Adipocyte (in vitro differentiated cells): ENCODE measurements around the gene SALL4.
"Not testable (repeated sequence)": the region's sequence is repeated elsewhere in the genome, so short reads cannot be mapped to it uniquely, and the experiment has no call there.

ENCODE experiments used
- DNase-seq: peaks from one replicate; pipeline ENCODE4 v3.0.0-alpha.2; 2015; ENCODE audit warnings: low read depth
- H3K27me3 ChIP-seq: replicated peaks from 2 replicates; pipeline ENCODE4 v1.7.0; 2013; ENCODE audit warnings: mild to moderate bottlenecking, low read length, moderate library complexity; ENCODE audit not compliant: control insufficient read depth, insufficient read depth
- H3K36me3 ChIP-seq: 2 replicates; pipeline ENCODE4 v1.7.0; 2013; ENCODE audit warnings: low read length, mild to moderate bottlenecking, moderate library complexity; ENCODE audit not compliant: control insufficient read depth, insufficient read depth, severe bottlenecking
- H3K4me1 ChIP-seq: 2 replicates; pipeline ENCODE4 v1.7.0; 2013; ENCODE audit warnings: mild to moderate bottlenecking, low read length, moderate library complexity; ENCODE audit not compliant: control insufficient read depth, insufficient read depth
- H3K4me3 ChIP-seq: 2 replicates; pipeline ENCODE4 v1.7.0; 2013; ENCODE audit warnings: mild to moderate bottlenecking, low read length, moderate library complexity
- H3K9ac ChIP-seq: 2 replicates; pipeline ENCODE4 v1.7.0; 2013; ENCODE audit warnings: mild to moderate bottlenecking, low read length, moderate library complexity
- H3K9me3 ChIP-seq: 2 replicates; pipeline ENCODE4 v1.7.0; 2013; ENCODE audit warnings: mild to moderate bottlenecking, low read length, moderate library complexity; ENCODE audit not compliant: control insufficient read depth

The SALL4 gene

DNA sequence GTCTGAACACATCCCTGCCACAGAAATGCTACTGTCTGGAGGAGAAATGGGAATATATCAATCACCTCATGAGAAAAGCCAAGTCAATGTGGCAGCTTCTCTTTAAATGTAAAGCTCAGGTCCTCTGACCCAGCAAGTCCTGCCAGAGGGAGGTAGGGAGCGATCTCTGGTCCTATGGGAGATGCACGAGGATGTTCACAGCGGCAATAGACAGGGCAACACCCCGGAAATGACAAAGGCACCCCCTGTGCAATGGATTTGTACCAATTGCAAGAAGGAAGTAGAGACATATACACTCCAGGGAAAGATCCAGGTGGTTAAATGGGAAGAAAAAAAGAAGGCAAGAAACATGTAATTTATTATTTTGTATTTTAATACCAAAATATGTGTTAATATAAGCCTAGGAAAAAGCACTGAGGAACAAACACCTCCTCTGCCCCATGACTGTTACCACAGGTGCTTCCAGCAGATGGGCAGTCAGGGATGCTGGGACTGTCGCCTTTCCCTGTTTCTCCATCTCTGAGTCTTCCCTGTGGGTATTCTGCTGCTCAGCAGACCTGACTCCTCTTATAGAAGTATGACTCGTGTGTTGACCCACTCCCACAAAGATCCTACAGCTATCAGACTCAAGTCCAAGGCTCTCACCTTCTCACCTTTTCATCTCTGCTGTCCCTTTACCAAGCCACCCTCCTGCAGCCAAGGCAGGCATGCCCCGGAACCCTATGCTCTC, 55.0 kb downstream of the SALL4 start:
- Histone ChIP-seq H3K9me3 (no peaks in the 10 kb centered on the region), H3K9ac (no peak overlapping the region), H3K27me3 (no peaks in the 10 kb centered on the region), H3K4me3 (no peak overlapping the region), H3K4me1 (peaks cover 55% of the 10 kb centered on the region), H3K36me3 (no peaks in the 10 kb centered on the region)
- no peak for DNase-seq

DNA sequence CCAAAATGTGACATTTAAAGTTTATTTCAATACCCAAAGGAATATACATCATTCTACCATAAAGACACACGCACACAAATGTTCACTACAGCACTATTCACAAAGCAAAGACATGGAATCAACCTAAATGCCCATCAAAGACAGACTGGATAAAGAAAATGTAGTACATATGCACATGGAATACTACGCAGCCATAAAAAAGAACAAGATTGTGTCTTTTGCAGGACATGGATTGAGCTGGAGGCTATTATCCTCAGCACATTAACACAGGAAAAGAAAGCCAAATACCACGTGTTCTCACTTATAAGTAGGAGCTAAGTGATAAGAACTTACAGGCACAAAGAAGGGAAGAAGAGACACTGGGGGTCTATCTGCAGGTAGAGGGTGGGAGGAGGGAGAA, 56.5 kb downstream of the SALL4 start:
- Histone ChIP-seq H3K9me3 (no peaks in the 10 kb centered on the region), H3K27me3 (no peaks in the 10 kb centered on the region), H3K4me1 (peaks cover 52% of the 10 kb centered on the region), H3K4me3 (no peak overlapping the region), H3K36me3 (no peaks in the 10 kb centered on the region), H3K9ac (no peak overlapping the region)
- DNase-seq, result no peak

DNA sequence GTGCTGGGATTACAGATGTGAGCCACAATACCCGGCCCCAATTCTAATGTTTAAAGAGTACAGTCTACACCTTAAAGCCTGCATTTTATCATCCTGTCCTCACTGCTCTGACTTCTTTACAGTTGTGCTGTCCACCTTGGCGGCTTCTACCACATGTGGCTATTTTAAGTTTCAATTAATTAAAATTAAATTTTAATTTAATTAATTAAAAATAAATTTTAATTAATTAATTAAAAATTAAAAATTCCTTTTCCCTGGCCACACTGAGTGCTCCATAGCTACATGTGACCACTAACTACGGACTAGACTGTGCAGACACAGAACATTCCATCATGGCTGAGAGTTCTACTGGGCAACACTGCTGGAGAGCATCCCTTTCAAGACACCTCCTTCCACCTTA, 61.5 kb downstream of the SALL4 start:
- H3K27me3 ChIP-seq, result no peaks in the 10 kb centered on the region
- DNase-seq, result no peak
- H3K9ac ChIP-seq, result no peak overlapping the region
- no peaks in the 10 kb centered on the region for H3K9me3 ChIP-seq
- peaks cover 36% of the 10 kb centered on the region for H3K4me1 ChIP-seq
- no peaks in the 10 kb centered on the region for H3K36me3 ChIP-seq
- no peak overlapping the region for H3K4me3 ChIP-seq

DNA sequence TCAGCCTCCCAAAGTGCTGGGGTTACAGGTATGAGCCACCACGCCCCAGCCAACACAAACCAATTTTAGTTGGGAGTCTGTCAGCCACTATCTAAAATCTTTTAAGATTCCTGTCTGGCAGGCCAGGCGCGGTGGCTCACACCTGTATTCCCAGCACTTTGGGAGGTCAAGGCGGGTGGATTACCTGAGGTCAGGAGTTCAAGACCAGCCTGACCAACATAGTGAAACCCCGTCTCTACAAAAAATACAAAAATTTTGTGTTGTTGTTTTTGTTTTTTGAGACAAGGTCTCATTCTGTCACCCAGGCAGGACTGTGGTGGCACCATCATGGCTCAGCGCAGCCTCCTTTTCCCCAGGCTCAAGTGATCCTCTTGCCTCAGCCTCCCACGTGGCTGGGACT, 62.0 kb downstream of the SALL4 start:
- H3K9me3 ChIP-seq, H3K27me3 ChIP-seq, H3K4me3 ChIP-seq, DNase-seq, H3K9ac ChIP-seq, H3K36me3 ChIP-seq: not testable (repeated sequence)
- H3K4me1 ChIP-seq, result peaks cover 42% of the 10 kb centered on the region

DNA sequence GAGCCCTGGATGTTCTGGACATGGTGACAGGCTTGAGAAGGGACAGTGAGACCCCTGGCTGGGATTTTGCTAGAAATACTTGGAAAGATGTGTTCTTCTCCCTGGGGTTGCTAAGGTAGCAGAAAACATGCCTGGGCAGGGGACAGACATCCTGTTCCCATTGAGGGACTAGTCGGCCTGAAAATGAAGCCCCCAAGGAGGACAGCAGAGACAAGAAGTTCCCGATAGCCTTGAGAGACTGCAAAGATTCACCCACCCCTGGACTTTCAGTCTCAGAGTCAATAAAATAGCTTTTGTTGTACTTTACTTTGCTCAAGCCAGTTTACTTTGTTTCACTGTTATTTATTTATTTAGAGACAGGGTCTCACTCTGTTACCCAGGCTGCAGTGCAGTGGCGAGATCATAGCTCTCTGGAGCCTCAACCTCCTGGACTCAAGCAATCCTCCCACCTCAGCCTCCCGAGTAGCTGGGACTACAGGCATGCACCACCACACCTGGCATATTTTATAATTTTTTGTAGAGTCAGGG, 62.5 kb downstream of the SALL4 start:
- Histone ChIP-seq H3K9me3 (no peaks in the 10 kb centered on the region), H3K36me3 (no peaks in the 10 kb centered on the region), H3K27me3 (no peaks in the 10 kb centered on the region), H3K9ac (no peak overlapping the region), H3K4me3 (no peak overlapping the region), H3K4me1 (peaks cover 46% of the 10 kb centered on the region)
- no peak for DNase-seq

DNA sequence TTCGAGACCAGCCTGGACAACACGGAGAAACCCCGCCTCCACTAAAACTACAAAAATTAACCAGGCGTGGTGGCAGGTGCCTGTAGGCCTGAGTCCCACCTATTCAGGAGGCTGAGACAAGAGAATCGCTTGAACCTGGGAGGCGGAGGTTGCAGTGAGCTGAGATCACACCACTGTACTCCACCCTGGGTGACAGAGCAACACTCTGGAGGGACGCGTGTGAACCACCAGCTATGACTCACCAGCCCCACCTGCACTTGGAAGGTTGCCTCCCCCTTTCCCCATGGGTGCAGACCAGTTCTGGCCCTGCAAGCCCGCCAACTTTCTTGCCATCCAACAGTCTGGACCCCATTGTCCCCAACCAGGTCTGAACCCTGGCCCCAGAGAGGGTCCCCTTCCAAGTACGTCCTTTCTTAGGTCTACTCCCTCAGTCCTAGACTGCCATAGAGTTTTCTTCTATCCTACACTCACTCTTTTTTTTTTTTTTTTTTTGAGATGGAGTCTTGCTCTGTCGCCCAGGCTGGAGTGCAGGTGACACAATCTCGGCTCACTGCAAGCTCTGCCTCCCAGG, 63.4 kb downstream of the SALL4 start:
- H3K9ac ChIP-seq, result no peak overlapping the region
- H3K9me3 ChIP-seq, result no peaks in the 10 kb centered on the region
- H3K36me3 ChIP-seq, result no peaks in the 10 kb centered on the region
- H3K27me3 ChIP-seq, result no peaks in the 10 kb centered on the region
- no peak overlapping the region for H3K4me3 ChIP-seq
- peaks cover 45% of the 10 kb centered on the region for H3K4me1 ChIP-seq
- no peak for DNase-seq

DNA sequence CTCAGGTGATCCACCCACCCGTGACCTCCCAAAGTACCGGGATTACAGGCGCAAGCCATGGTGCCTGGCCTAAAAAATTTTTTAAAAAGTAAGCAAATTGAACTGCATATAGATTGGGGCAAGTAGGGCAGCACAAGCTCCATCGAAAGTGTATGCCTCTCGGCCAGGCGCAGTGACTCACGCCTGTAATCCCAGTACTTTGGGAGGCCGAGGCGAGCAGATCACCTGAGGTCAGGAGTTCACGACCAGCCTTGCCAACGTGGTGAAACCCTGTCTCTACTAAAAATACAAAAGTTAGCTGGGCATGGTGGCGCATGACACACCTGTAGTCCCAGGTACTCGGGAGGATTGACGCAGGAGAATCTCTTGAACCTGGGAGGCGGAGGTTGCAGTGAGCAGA, 64.1 kb downstream of the SALL4 start:
- not testable (repeated sequence) for H3K27me3 ChIP-seq, DNase-seq, H3K9me3 ChIP-seq, H3K9ac ChIP-seq, H3K36me3 ChIP-seq, H3K4me3 ChIP-seq
- H3K4me1 ChIP-seq, result peaks cover 41% of the 10 kb centered on the region

DNA sequence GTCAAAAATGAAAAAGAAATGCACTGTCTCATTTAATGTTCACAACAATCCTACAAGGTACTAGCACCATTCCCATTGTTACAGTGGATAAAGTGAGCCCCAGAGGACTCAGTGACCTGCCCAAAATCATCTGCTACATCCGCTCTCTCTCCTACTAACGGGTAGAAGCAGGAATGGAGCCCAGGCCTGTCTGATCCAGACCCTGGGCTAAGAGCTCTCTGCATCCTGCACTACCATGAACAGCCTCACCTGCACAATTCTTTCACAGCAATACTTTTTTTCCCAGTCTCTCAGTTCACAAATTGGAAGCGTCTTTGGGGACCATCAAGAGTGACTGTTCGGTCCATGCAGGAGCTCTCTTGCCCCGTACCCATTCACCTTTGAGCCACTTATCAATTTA, 65.4 kb downstream of the SALL4 start:
- Histone ChIP-seq H3K9me3 (no peaks in the 10 kb centered on the region), H3K27me3 (no peaks in the 10 kb centered on the region), H3K9ac (no peak overlapping the region), H3K4me3 (no peak overlapping the region), H3K36me3 (no peaks in the 10 kb centered on the region), H3K4me1 (peaks cover 38% of the 10 kb centered on the region)
- no peak for DNase-seq

DNA sequence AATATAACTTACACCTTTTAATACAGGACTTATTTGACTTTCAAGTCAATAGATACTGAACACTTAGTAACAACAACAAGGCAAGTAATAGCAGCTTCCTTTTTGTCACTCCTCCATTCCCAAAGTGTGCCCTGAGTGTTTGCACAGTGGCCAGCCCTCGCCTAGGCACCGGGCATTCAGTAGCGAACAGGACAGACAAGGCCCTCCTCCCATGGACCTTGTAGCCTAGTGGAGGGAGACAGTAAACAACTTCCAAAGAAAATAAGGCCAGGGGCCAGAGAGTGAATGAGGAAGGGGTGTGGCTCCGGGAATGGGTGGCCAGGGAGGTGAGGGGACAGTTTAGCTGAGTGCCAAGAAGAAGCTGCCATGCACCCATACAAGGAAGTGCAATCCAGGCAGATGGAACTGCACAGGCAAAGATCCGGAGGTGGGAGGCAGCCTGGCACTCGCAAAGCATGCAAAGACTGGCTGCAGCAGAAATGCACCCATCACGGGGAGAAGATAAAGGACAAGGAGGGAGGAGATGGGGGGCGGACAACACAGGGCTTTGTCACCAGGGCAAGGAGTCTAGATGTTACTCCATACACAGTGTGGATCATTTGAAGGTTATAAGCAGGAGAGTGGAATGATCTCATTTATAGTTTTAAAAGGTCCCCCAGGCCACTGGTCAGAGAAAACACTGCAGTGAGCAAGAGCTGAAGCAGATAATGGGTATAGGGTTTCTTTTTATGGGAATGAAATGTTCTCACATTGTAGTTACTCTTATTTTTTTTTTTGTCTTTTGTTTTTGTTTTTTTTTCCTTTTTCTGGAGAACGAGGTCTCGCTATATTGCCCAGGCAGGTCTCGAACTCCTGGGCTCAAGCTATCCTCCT, 66.4 kb downstream of the SALL4 start:
- Histone ChIP-seq H3K36me3 (no peaks in the 10 kb centered on the region), H3K9me3 (no peaks in the 10 kb centered on the region)
- DNase-seq, result no peak

DNA sequence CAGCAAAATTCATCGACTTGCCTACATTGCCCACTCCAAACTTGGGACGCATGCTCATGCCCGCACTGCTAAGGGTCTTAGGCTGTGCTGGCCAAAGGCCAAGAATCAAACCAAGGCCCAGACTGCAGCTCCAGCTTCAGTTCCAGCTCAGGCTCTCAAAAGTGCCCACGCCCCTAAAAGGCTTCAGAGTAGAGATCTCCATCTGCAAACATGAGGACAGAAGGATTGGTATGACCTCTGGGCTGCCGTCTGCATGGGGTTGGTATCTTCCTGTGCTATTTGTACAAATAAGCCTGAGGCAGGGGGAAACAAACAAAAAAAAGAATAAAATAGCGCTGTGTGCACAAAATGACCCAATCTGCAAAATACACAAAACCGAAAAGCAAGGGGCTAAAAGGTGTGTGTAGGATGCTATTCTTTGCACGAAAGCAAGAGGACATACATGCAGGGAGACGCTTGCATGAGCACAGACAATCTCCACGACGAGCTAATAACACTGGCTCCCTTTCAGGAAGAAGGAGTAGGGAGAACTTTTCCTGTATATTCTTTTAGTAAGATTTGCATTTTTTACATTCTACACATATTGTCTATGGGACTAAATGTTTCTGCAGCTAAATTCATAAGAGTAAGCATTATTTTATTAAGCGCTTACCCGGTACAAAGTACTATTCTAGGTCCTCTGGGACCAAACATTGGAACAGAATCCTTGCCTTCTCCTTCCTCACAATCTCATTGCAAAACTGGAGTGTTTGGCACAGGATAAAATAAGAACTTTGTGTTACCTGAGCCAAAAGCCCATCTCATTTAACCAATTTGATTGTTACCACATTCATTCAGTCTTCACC, 67.2 kb downstream of the SALL4 start:
- Histone ChIP-seq H3K27me3 (no peaks in the 10 kb centered on the region), H3K36me3 (no peaks in the 10 kb centered on the region), H3K9me3 (no peaks in the 10 kb centered on the region), H3K9ac (peak overlapping the region; percentile 10), H3K4me3 (no peak overlapping the region), H3K4me1 (peaks cover 39% of the 10 kb centered on the region)
- no peak for DNase-seq

More for the DNA sequence above, 66.4 kb downstream of the SALL4 start:
- peaks cover 39% of the 10 kb centered on the region for H3K4me1 ChIP-seq
- no peak overlapping the region for H3K9ac ChIP-seq
- H3K4me3 ChIP-seq, result no peak overlapping the region
- H3K27me3 ChIP-seq, result no peaks in the 10 kb centered on the region
